ENCODE results near the gene CD79B.

The CD79B gene

GRCh38 chr17:63961355-63962212, 29.5 kb upstream of the CD79B start:
- H3K27ac ChIP-seq: no peak overlapping the region
- TF ChIP-seq, protein P1, sequence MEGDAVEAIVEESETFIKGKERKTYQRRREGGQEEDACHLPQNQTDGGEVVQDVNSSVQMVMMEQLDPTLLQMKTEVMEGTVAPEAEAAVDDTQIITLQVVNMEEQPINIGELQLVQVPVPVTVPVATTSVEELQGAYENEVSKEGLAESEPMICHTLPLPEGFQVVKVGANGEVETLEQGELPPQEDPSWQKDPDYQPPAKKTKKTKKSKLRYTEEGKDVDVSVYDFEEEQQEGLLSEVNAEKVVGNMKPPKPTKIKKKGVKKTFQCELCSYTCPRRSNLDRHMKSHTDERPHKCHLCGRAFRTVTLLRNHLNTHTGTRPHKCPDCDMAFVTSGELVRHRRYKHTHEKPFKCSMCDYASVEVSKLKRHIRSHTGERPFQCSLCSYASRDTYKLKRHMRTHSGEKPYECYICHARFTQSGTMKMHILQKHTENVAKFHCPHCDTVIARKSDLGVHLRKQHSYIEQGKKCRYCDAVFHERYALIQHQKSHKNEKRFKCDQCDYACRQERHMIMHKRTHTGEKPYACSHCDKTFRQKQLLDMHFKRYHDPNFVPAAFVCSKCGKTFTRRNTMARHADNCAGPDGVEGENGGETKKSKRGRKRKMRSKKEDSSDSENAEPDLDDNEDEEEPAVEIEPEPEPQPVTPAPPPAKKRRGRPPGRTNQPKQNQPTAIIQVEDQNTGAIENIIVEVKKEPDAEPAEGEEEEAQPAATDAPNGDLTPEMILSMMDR (conservative IDR thresholded peaks at IDR 0.05): no peak

GRCh38 chr17:63960430-63960829, 28.3 kb upstream of the CD79B start:
- TF ChIP-seq, protein P1 (conservative IDR thresholded peaks at IDR 0.05): no peak
- no peak overlapping the region for H3K27ac ChIP-seq

- H3K27ac ChIP-seq: no peak overlapping the region
- TF ChIP-seq, protein P1 (conservative IDR thresholded peaks at IDR 0.05): no peak
Measured at GRCh38 chr17:63960006-63960405, 27.9 kb upstream of the CD79B start.

GRCh38 chr17:63956296-63956920, 24.3 kb upstream of the CD79B start:
- TF ChIP-seq, protein P1 (conservative IDR thresholded peaks at IDR 0.05): no peak
- no peak overlapping the region for H3K27ac ChIP-seq

DNA sequence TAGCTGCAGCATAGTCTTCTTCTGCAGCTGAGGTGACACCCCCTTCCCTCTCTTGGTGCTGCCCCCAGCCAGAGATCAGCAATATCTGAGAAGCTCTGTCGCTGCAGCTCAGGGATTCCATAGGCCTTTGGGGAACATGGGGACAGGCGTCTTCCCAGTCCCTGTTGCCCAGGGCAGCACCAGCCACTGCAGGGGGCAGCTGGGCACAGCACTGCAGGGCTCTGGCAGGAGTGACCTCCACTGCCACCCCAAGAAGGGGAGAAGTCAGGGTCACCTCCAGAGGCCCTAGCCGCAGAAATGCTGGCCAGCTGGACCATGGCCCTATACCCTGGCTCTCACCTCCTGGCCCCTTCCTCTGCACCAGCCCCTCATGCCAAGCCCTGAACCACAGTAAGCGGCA, 23.7 kb upstream of the CD79B start:
- no peak overlapping the region for H3K27ac ChIP-seq
- TF ChIP-seq, protein P1 (conservative IDR thresholded peaks at IDR 0.05): no peak

- TF ChIP-seq, protein P1 (conservative IDR thresholded peaks at IDR 0.05): no peak
Measured at GRCh38 chr17:63955232-63955631, 23.1 kb upstream of the CD79B start.

DNA sequence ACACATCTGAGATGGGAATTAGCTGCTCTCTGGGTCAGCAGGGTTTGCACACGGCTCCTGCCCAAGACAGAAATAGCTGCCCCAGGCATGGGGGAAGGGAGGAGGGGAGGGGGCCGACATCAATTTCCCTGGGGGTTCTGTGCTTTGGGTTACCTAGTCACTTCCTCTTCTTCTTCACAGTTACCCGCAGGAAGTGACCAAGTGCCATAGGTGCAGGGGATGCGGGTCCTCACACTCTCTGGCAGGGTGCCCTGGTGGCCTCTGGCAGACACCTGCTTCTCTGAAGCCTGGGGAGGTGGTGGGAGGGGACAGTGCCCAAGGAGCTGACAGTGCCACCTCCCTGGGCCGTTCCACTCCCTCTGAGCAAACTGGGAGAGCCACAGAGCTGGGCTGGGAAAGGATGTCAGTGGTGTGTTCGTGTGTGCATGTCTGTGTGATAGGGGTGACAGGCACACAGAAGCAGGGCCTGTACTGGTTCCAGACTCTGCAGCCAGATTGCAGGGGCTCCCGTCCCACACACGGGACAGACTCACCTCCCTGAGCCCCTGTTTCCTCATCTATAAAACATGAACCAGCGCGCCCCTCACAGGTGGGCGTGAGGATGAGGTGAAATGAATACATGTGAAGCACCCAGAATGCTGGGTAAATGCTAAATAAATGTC, 22.4 kb upstream of the CD79B start:
- H3K27ac ChIP-seq: no peak overlapping the region

More at GRCh38 chr17:63955232-63955631, 23.1 kb upstream of the CD79B start:
- H3K27ac ChIP-seq: no peak overlapping the region

More for the DNA sequence above, 22.4 kb upstream of the CD79B start:
- TF ChIP-seq, protein P1 (conservative IDR thresholded peaks at IDR 0.05): no peak

Measured in VCaP (cell line).